GM12873 (cell line): ENCODE data around the gene SLC5A11.

ENCODE experiments used
- CTCF ChIP-seq: IDR thresholded peaks from 2 replicates; pipeline ENCODE4 v1.5.1; 2012; ENCODE audit warnings: low read depth, mild to moderate bottlenecking, moderate library complexity, low read length, control low read depth; ENCODE audit not compliant: insufficient read depth; ENCODE audit errors: missing control alignments

Gene SLC5A11

GRCh38 chr16:24815021-24815420 lies 30.7 kb upstream of the SLC5A11 start:
- TF ChIP-seq CTCF, result no peak

- no peak for TF ChIP-seq CTCF
Observed at GRCh38 chr16:24816688-24817087, 29.1 kb upstream of the SLC5A11 start.

GRCh38 chr16:24819462-24820040 lies 26.2 kb upstream of the SLC5A11 start:
- no peak for TF ChIP-seq CTCF

- no peak for TF ChIP-seq CTCF
Observed at GRCh38 chr16:24820522-24820921, 25.2 kb upstream of the SLC5A11 start.

- no peak for TF ChIP-seq CTCF
Observed at GRCh38 chr16:24821129-24821528, 24.6 kb upstream of the SLC5A11 start.

- no peak for TF ChIP-seq CTCF
Observed at GRCh38 chr16:24822542-24822941, 23.2 kb upstream of the SLC5A11 start.

GRCh38 chr16:24822974-24823373 lies 22.8 kb upstream of the SLC5A11 start:
- no peak for TF ChIP-seq CTCF
